ENCODE data around the gene SLC5A8. TPM values are rescaled to one million over a fixed set of nuclear protein-coding genes. Genes with fewer than 3 reads are reported as not detected.

The SLC5A8 gene
- total RNA-seq, 1 experiment from 2014 or later = 0.07 TPM

GRCh38 chr12:101166866-101167265 lies 43.2 kb downstream of the SLC5A8 start:
- Histone ChIP-seq H3K4me2 (ENCODE audit: insufficient read depth, insufficient read length, low read length) (no peak overlapping the region), H3K23ac (ENCODE audit: insufficient read length, low read depth, low read length) (no peak overlapping the region), H2BK5ac (ENCODE audit: insufficient read length, low read length) (no peak overlapping the region), H3T11ph (ENCODE audit: low read length) (no peak overlapping the region), H3K4ac (ENCODE audit: low read depth, low read length) (no peak overlapping the region), H2BK120ac (ENCODE audit: low read depth, low read length, poor library complexity, severe bottlenecking) (no peak overlapping the region), H2BK15ac (ENCODE audit: low read depth, low read length) (no peak overlapping the region), H3K4me1 (ENCODE audit: insufficient read depth, low read length) (no peaks in the 10 kb centered on the region), H3K14ac (ENCODE audit: insufficient read depth, low read length) (no peak overlapping the region), H4K20me1 (ENCODE audit: control insufficient read depth, insufficient read depth, insufficient read length) (no peaks in the 10 kb centered on the region), H3K9me3 (ENCODE audit: control insufficient read depth, low read depth, low read length) (no peaks in the 10 kb centered on the region), H3K56ac (ENCODE audit: insufficient read length, low read depth, low read length) (no peak overlapping the region), H2BK20ac (ENCODE audit: low read depth, low read length, poor library complexity, severe bottlenecking) (no peak overlapping the region), H4K5ac (ENCODE audit: insufficient read length, low read depth, low read length) (no peak overlapping the region), H3K27me3 (ENCODE audit: insufficient read depth, low read length) (no peaks in the 10 kb centered on the region), H2AFZ (ENCODE audit: low read length) (no peak overlapping the region), H3K18ac (ENCODE audit: insufficient read length, low read depth, low read length) (no peak overlapping the region), H4K91ac (ENCODE audit: insufficient read length, low read depth, low read length) (no peak overlapping the region), H2BK12ac (ENCODE audit: insufficient read length, low read depth, low read length) (no peak overlapping the region), H4K8ac (replicated peaks; ENCODE audit: insufficient read length, low read depth, low read length) (no peak overlapping the region), H3K79me1 (ENCODE audit: insufficient read depth, low read depth, low read length, poor library complexity, severe bottlenecking) (no peaks in the 10 kb centered on the region), H3K9ac (ENCODE audit: extremely low read depth, insufficient read length, low read length) (no peak overlapping the region), H3K27ac (ENCODE audit: insufficient read length, low read depth, low read length) (no peak overlapping the region), H3K79me2 (ENCODE audit: insufficient read depth, low read length) (no peaks in the 10 kb centered on the region), H3K23me2 (ENCODE audit: insufficient read length, low read depth, low read length, poor library complexity, severe bottlenecking) (no peaks in the 10 kb centered on the region), H2AK5ac (ENCODE audit: insufficient read length, low read length) (no peak overlapping the region)
- no peaks in the 10 kb centered on the region for H3K9me3 Mint-ChIP-seq
- no CpG with 5 or more reads among the region's 5 CpGs for WGBS (ENCODE audit: extremely low coverage, insufficient read length, low lambda C conversion rate)
- H3K27ac Mint-ChIP-seq = no peak overlapping the region
- DNase-seq = no peak
- no peak overlapping the region for H3K4me3 Mint-ChIP-seq
- TF ChIP-seq CTCF (conservative IDR thresholded peaks at IDR 0.05) = no peak
- no peaks in the 10 kb centered on the region for H3K27me3 Mint-ChIP-seq (ENCODE audit: low read depth)
- H3K36me3 Mint-ChIP-seq (ENCODE audit: insufficient read depth in 1 of 3, low read depth in 3 of 3) = no peaks in the 10 kb centered on the region; a peak in 1 of 7 replicates
- H3K4me1 Mint-ChIP-seq = no peaks in the 10 kb centered on the region
